ENCODE results near the gene PFDN4.

The PFDN4 gene

GRCh38 chr20:54168961-54169862, 38.7 kb upstream of the PFDN4 start (continued):
- TF ChIP-seq SCRT1 (tag by site-specific recombination; IDR thresholded peaks at IDR 0.05; ENCODE audit: borderline replicate concordance) (no peak), PRDM6 (tag by site-specific recombination; IDR thresholded peaks at IDR 0.05) (peak; percentile 30; the same call in 1 of the 2 replicates), YY2 (tag by site-specific recombination; IDR thresholded peaks at IDR 0.05) (no peak), YY1 (tag by site-specific recombination; IDR thresholded peaks at IDR 0.05) (no peak), PATZ1 (tag by site-specific recombination; IDR thresholded peaks at IDR 0.05) (no peak), ZNF266 (tag by site-specific recombination; IDR thresholded peaks at IDR 0.05; ENCODE audit: low read depth) (no peak), ZNF138 (tag by site-specific recombination; IDR thresholded peaks at IDR 0.05; ENCODE audit: borderline replicate concordance) (no peak), SCRT2 (tag by site-specific recombination; IDR thresholded peaks at IDR 0.05) (peak; percentile 88), ZNF335 (tag by site-specific recombination; conservative IDR thresholded peaks at IDR 0.05) (peak; percentile 92), ZNF140 (tag by site-specific recombination; IDR thresholded peaks at IDR 0.05) (no peak), ZNF692 (tag by site-specific recombination; IDR thresholded peaks at IDR 0.05) (peak; percentile 19; the same call in 1 of the 2 replicates), KLF7 (tag by site-specific recombination; IDR thresholded peaks at IDR 0.05; ENCODE audit: borderline replicate concordance) (no peak), GFI1B (tag by site-specific recombination; IDR thresholded peaks at IDR 0.05) (no peak), ZNF391 (tag by site-specific recombination; IDR thresholded peaks at IDR 0.05; ENCODE audit: borderline replicate concordance, low read depth) (no peak), ZSCAN18 (tag by site-specific recombination; IDR thresholded peaks at IDR 0.05) (no peak), ZNF157 (tag by site-specific recombination; IDR thresholded peaks at IDR 0.05) (no peak), MEIS1 (CRISPR knock-in tag; IDR thresholded peaks at IDR 0.05; ENCODE audit: borderline replicate concordance) (no peak), ZNF324 (tag by site-specific recombination; IDR thresholded peaks at IDR 0.05) (no peak), ZNF398 (tag by site-specific recombination; IDR thresholded peaks at IDR 0.05) (no peak), OSR2 (tag by site-specific recombination; IDR thresholded peaks at IDR 0.05) (peak; percentile 39; the same call in 1 of the 2 replicates), EGR2 (tag by site-specific recombination; IDR thresholded peaks at IDR 0.05; ENCODE audit: low read depth) (no peak), ZNF433 (tag by site-specific recombination; IDR thresholded peaks at IDR 0.05; ENCODE audit: low read depth) (no peak), ZFP41 (tag by site-specific recombination; IDR thresholded peaks at IDR 0.05; ENCODE audit: borderline replicate concordance) (no peak), ZNF426 (tag by site-specific recombination; IDR thresholded peaks at IDR 0.05) (no peak), OVOL3 (tag by site-specific recombination; IDR thresholded peaks at IDR 0.05) (peak; percentile 38; the same call in 1 of the 2 replicates), ZNF830 (tag by site-specific recombination; IDR thresholded peaks at IDR 0.05; ENCODE audit: low read depth) (no peak), ZNF626 (tag by site-specific recombination; IDR thresholded peaks at IDR 0.05) (no peak), ZBTB17 (tag by site-specific recombination; IDR thresholded peaks at IDR 0.05) (peak; percentile 67; the same call in 1 of the 2 replicates), ZNF10 (tag by site-specific recombination; IDR thresholded peaks at IDR 0.05) (no peak), ZNF239 (tag by site-specific recombination; IDR thresholded peaks at IDR 0.05) (no peak), ZNF510 (tag by site-specific recombination; IDR thresholded peaks at IDR 0.05; ENCODE audit: insufficient replicate concordance) (no peak), ZNF169 (tag by site-specific recombination; IDR thresholded peaks at IDR 0.05) (no peak)

Measured in HEK293 (cell line).